Loucy (cell line): ENCODE measurements around the gene CACNA2D3.

ENCODE experiments used
- H2AFZ ChIP-seq: fragments of 200-600 bp; sonication (generic); 2 replicates; pipeline ENCODE4 v1.6.0; 2016; ENCODE audit warnings: antibody characterized with exemption, mild to moderate bottlenecking, low read length, moderate library complexity
- H3F3A ChIP-seq: fragments of 200-600 bp; 2 replicates; pipeline ENCODE4 v1.6.0; 2016; ENCODE audit warnings: antibody characterized with exemption, low read depth, mild to moderate bottlenecking
- H3K27me3 ChIP-seq: fragments of 200-600 bp; sonication (generic); 2 replicates; pipeline ENCODE4 v1.6.1; 2014; ENCODE audit warnings: low read length, mild to moderate bottlenecking; ENCODE audit not compliant: insufficient read depth, poor library complexity, severe bottlenecking
- H3K36me3 ChIP-seq: fragments of 200-600 bp; sonication (generic); 2 replicates; pipeline ENCODE4 v1.6.1; 2016; ENCODE audit warnings: low read length; ENCODE audit not compliant: insufficient read depth
- H3K4me1 ChIP-seq: fragments of 200-600 bp; sonication (generic); 2 replicates; pipeline ENCODE4 v1.5.1; 2014; ENCODE audit warnings: low read length, mild to moderate bottlenecking; ENCODE audit not compliant: insufficient read depth, poor library complexity, severe bottlenecking
- H3K4me2 ChIP-seq: fragments of 200-600 bp; sonication (generic); 2 replicates; pipeline ENCODE4 v1.6.0; 2014; ENCODE audit warnings: antibody characterized with exemption, low read length, low read depth, mild to moderate bottlenecking; ENCODE audit not compliant: poor library complexity, severe bottlenecking
- H3K4me3 ChIP-seq: fragments of 200-600 bp; sonication (generic); 2 replicates; pipeline ENCODE4 v1.5.1; 2014; ENCODE audit warnings: low read length, mild to moderate bottlenecking, mixed read lengths; ENCODE audit not compliant: poor library complexity, severe bottlenecking
- H3K79me2 ChIP-seq: fragments of 200-600 bp; sonication (generic); 2 replicates; pipeline ENCODE4 v1.6.1; 2014; ENCODE audit warnings: low read length; ENCODE audit not compliant: insufficient read depth
- H3K9ac ChIP-seq: fragments of 200-600 bp; sonication (generic); 2 replicates; pipeline ENCODE4 v1.6.0; 2014; ENCODE audit warnings: mild to moderate bottlenecking, low read depth, low read length, moderate library complexity; ENCODE audit not compliant: poor library complexity, severe bottlenecking
- H3K9me2 ChIP-seq: fragments of 200-600 bp; sonication (generic); replicated peaks from 2 replicates; pipeline ENCODE4 v1.6.1; 2016; ENCODE audit warnings: low read depth, low read length, mixed read lengths
- H3K9me3 ChIP-seq: fragments of 200-600 bp; sonication (generic); 2 replicates; pipeline ENCODE4 v1.6.1; 2014; ENCODE audit warnings: mild to moderate bottlenecking, antibody characterized with exemption, low read length, low read depth; ENCODE audit not compliant: insufficient read depth
- H4K20me1 ChIP-seq: fragments of 200-600 bp; sonication (generic); 2 replicates; pipeline ENCODE4 v1.6.0; 2014; ENCODE audit warnings: antibody characterized with exemption, low read length, mild to moderate bottlenecking; ENCODE audit not compliant: insufficient read depth, poor library complexity, severe bottlenecking
- CTCF ChIP-seq: fragments of 200-600 bp; sonication (generic); conservative IDR thresholded peaks from 2 replicates; pipeline ENCODE4 v1.5.1; 2014; ENCODE audit warnings: mild to moderate bottlenecking, antibody characterized with exemption, low read length
- EZH2phosphoT487 ChIP-seq: fragments of 200-600 bp; IDR thresholded peaks from 2 replicates; pipeline ENCODE4 v1.6.1; 2018; ENCODE audit warnings: antibody characterized with exemption, mild to moderate bottlenecking, moderate library complexity, borderline replicate concordance

CACNA2D3 gene

DNA sequence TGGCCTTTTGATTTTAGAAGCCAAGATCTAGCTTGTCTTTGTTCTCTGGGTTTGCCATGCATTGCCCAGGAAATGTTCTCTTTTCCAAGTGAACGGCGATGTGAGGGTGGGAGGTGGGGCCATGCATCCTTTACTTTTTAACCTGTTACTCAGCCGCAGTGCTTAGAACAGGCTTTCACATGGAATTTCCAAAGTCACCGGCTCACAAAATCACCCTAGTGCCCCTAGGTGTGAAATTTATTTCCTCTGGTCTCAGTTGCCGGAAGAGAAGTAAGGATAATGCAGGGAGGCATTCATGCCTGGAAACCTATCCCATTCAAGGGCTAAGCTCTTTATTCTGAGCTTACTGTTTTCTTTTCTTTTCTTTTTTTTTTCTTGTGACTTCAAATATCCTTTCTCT lies 93.2 kb downstream of the CACNA2D3 start:
- Histone ChIP-seq H3K4me3 (no peak overlapping the region), H3K9ac (no peak overlapping the region), H3K9me3 (no peaks in the 10 kb centered on the region), H3K36me3 (no peaks in the 10 kb centered on the region), H3K79me2 (no peaks in the 10 kb centered on the region), H3K9me2 (no peaks in the 10 kb centered on the region), H3K27me3 (no peaks in the 10 kb centered on the region), H4K20me1 (no peaks in the 10 kb centered on the region), H3K4me1 (no peaks in the 10 kb centered on the region), H3K4me2 (no peak overlapping the region), H2AFZ (no peak overlapping the region), H3F3A (no peaks in the 10 kb centered on the region)
- TF ChIP-seq EZH2phosphoT487 (no peak), CTCF (no peak)

DNA sequence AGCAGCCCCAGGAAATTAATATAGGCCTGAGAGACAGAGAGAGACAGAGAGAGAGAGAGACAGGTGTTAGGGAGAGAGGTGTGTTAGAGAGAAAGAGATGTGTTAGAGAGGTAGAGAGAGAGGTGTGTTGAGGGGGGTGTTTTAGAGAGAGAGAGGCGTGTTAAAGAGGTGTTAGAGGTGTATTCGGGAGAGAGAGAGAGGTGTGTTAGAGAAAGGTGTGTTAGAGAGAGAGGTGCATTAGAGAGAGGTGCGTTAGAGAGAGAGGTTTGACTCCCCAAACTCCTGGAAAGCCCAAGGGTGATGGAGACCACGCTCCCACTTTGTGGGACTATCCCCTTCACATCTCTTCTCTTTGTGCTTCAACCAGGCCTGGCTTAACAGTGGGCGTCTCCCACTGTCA lies 95.5 kb downstream of the CACNA2D3 start:
- Histone ChIP-seq H3K4me1 (no peaks in the 10 kb centered on the region), H2AFZ (no peak overlapping the region), H3K4me3 (no peak overlapping the region), H3F3A (no peaks in the 10 kb centered on the region), H3K9me2 (no peaks in the 10 kb centered on the region), H3K79me2 (no peaks in the 10 kb centered on the region), H3K9ac (no peak overlapping the region), H3K9me3 (no peaks in the 10 kb centered on the region), H3K4me2 (no peak overlapping the region), H3K27me3 (no peaks in the 10 kb centered on the region), H4K20me1 (no peaks in the 10 kb centered on the region), H3K36me3 (no peaks in the 10 kb centered on the region)
- TF ChIP-seq CTCF, result no peak
- TF ChIP-seq EZH2phosphoT487, result no peak

- no peaks in the 10 kb centered on the region for H3K27me3 ChIP-seq
- no peaks in the 10 kb centered on the region for H4K20me1 ChIP-seq
- no peak overlapping the region for H2AFZ ChIP-seq
- no peak for TF ChIP-seq CTCF
- no peak for TF ChIP-seq EZH2phosphoT487
- H3K9me3 ChIP-seq, result no peaks in the 10 kb centered on the region
- no peak overlapping the region for H3K4me3 ChIP-seq
- H3K9ac ChIP-seq, result no peak overlapping the region
- no peak overlapping the region for H3K4me2 ChIP-seq
- no peaks in the 10 kb centered on the region for H3K4me1 ChIP-seq
- H3F3A ChIP-seq, result no peaks in the 10 kb centered on the region
- no peaks in the 10 kb centered on the region for H3K79me2 ChIP-seq
- no peaks in the 10 kb centered on the region for H3K9me2 ChIP-seq
- no peaks in the 10 kb centered on the region for H3K36me3 ChIP-seq
Observed at GRCh38 chr3:54222316-54222715, 100.0 kb downstream of the CACNA2D3 start.
